ENCODE data around the gene MAT2A. TPM values are rescaled to one million over a fixed set of nuclear protein-coding genes. Genes with fewer than 3 reads are reported as not detected.

The MAT2A gene
- total and polyA plus RNA-seq, 9 of the 15 experiments (the other 6 are each of a cell fraction or from before 2014, with no cell fraction given) = 130 to 1,027 (median 240) TPM

DNA sequence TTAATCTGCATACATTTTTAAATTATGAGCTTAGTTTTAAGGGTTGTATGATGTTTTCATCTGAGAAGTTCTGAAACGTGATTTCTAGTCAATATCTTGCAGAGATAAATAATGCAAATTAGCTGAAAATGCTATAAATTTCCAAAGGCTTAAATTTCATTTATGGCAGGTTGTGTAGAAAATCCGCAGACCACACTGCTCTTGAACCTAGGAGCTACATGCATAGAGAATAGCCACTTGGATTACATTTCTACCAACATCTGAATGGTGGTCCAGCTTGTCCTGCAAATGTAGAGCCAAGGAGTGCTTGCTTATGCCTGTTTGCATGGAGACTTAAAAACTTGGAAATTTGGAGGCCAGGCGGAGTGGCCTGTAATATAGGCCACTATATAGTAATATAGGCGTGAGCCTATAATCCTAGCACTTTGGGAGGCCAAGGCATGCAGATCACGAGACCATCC is 6.8 kb downstream of the MAT2A start (continued):
- TF ChIP-seq, protein P1, sequence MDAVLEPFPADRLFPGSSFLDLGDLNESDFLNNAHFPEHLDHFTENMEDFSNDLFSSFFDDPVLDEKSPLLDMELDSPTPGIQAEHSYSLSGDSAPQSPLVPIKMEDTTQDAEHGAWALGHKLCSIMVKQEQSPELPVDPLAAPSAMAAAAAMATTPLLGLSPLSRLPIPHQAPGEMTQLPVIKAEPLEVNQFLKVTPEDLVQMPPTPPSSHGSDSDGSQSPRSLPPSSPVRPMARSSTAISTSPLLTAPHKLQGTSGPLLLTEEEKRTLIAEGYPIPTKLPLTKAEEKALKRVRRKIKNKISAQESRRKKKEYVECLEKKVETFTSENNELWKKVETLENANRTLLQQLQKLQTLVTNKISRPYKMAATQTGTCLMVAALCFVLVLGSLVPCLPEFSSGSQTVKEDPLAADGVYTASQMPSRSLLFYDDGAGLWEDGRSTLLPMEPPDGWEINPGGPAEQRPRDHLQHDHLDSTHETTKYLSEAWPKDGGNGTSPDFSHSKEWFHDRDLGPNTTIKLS (IDR thresholded peaks at IDR 0.05; ENCODE audit: borderline replicate concordance, low read depth) = no peak
- TF ChIP-seq, protein P2, sequence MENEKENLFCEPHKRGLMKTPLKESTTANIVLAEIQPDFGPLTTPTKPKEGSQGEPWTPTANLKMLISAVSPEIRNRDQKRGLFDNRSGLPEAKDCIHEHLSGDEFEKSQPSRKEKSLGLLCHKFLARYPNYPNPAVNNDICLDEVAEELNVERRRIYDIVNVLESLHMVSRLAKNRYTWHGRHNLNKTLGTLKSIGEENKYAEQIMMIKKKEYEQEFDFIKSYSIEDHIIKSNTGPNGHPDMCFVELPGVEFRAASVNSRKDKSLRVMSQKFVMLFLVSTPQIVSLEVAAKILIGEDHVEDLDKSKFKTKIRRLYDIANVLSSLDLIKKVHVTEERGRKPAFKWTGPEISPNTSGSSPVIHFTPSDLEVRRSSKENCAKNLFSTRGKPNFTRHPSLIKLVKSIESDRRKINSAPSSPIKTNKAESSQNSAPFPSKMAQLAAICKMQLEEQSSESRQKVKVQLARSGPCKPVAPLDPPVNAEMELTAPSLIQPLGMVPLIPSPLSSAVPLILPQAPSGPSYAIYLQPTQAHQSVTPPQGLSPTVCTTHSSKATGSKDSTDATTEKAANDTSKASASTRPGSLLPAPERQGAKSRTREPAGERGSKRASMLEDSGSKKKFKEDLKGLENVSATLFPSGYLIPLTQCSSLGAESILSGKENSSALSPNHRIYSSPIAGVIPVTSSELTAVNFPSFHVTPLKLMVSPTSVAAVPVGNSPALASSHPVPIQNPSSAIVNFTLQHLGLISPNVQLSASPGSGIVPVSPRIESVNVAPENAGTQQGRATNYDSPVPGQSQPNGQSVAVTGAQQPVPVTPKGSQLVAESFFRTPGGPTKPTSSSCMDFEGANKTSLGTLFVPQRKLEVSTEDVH (IDR thresholded peaks at IDR 0.05; ENCODE audit: low read depth, partially characterized antibody) = peak; percentile 34
- TF ChIP-seq, protein P3, sequence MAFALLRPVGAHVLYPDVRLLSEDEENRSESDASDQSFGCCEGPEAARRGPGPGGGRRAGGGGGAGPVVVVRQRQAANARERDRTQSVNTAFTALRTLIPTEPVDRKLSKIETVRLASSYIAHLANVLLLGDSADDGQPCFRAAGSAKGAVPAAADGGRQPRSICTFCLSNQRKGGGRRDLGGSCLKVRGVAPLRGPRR (CRISPR knock-in tag; IDR thresholded peaks at IDR 0.05) = no peak
- no peak for TF ChIP-seq ZNF507 (tag; conservative IDR thresholded peaks at IDR 0.05)
- peak; percentile 32 for TF ChIP-seq EWSR1 (IDR thresholded peaks at IDR 0.05; ENCODE audit: borderline replicate concordance, low read depth, partially characterized antibody)
- TF ChIP-seq ZSCAN29 (IDR thresholded peaks at IDR 0.05) = no peak
- no peak for TF ChIP-seq ZC3H8 (IDR thresholded peaks at IDR 0.05)
- no peak for TF ChIP-seq MED1 (CRISPR knock-in tag; IDR thresholded peaks at IDR 0.05; ENCODE audit: borderline replicate concordance)
- TF ChIP-seq MAZ (CRISPR knock-in tag; conservative IDR thresholded peaks at IDR 0.05 in 1 of 2, IDR thresholded peaks at IDR 0.05 in 1 of 2) = 0 out of 4 replicates have a peak, but pooled peaks of 1 of the 2 experiments have one; percentile 18
- TF ChIP-seq POU5F1 (IDR thresholded peaks at IDR 0.05; ENCODE audit: borderline replicate concordance, low read depth, low read length, partially characterized antibody) = no peak
- TF ChIP-seq ZNF239 (CRISPR knock-in tag; IDR thresholded peaks at IDR 0.05) = no peak
- TF ChIP-seq, protein P4, sequence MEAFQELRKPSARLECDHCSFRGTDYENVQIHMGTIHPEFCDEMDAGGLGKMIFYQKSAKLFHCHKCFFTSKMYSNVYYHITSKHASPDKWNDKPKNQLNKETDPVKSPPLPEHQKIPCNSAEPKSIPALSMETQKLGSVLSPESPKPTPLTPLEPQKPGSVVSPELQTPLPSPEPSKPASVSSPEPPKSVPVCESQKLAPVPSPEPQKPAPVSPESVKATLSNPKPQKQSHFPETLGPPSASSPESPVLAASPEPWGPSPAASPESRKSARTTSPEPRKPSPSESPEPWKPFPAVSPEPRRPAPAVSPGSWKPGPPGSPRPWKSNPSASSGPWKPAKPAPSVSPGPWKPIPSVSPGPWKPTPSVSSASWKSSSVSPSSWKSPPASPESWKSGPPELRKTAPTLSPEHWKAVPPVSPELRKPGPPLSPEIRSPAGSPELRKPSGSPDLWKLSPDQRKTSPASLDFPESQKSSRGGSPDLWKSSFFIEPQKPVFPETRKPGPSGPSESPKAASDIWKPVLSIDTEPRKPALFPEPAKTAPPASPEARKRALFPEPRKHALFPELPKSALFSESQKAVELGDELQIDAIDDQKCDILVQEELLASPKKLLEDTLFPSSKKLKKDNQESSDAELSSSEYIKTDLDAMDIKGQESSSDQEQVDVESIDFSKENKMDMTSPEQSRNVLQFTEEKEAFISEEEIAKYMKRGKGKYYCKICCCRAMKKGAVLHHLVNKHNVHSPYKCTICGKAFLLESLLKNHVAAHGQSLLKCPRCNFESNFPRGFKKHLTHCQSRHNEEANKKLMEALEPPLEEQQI (IDR thresholded peaks at IDR 0.05) = no peak
- TF ChIP-seq, protein P5, sequence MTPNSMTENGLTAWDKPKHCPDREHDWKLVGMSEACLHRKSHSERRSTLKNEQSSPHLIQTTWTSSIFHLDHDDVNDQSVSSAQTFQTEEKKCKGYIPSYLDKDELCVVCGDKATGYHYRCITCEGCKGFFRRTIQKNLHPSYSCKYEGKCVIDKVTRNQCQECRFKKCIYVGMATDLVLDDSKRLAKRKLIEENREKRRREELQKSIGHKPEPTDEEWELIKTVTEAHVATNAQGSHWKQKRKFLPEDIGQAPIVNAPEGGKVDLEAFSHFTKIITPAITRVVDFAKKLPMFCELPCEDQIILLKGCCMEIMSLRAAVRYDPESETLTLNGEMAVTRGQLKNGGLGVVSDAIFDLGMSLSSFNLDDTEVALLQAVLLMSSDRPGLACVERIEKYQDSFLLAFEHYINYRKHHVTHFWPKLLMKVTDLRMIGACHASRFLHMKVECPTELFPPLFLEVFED (CRISPR knock-in tag; conservative IDR thresholded peaks at IDR 0.05) = no peak
- TF ChIP-seq, protein P6, sequence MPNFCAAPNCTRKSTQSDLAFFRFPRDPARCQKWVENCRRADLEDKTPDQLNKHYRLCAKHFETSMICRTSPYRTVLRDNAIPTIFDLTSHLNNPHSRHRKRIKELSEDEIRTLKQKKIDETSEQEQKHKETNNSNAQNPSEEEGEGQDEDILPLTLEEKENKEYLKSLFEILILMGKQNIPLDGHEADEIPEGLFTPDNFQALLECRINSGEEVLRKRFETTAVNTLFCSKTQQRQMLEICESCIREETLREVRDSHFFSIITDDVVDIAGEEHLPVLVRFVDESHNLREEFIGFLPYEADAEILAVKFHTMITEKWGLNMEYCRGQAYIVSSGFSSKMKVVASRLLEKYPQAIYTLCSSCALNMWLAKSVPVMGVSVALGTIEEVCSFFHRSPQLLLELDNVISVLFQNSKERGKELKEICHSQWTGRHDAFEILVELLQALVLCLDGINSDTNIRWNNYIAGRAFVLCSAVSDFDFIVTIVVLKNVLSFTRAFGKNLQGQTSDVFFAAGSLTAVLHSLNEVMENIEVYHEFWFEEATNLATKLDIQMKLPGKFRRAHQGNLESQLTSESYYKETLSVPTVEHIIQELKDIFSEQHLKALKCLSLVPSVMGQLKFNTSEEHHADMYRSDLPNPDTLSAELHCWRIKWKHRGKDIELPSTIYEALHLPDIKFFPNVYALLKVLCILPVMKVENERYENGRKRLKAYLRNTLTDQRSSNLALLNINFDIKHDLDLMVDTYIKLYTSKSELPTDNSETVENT (CRISPR knock-in tag; IDR thresholded peaks at IDR 0.05) = no peak
- no peak for TF ChIP-seq ZNF23 (CRISPR knock-in tag; IDR thresholded peaks at IDR 0.05)

Measured in K562 (cell line).